ENCODE results near the gene MICALL2.

DNA sequence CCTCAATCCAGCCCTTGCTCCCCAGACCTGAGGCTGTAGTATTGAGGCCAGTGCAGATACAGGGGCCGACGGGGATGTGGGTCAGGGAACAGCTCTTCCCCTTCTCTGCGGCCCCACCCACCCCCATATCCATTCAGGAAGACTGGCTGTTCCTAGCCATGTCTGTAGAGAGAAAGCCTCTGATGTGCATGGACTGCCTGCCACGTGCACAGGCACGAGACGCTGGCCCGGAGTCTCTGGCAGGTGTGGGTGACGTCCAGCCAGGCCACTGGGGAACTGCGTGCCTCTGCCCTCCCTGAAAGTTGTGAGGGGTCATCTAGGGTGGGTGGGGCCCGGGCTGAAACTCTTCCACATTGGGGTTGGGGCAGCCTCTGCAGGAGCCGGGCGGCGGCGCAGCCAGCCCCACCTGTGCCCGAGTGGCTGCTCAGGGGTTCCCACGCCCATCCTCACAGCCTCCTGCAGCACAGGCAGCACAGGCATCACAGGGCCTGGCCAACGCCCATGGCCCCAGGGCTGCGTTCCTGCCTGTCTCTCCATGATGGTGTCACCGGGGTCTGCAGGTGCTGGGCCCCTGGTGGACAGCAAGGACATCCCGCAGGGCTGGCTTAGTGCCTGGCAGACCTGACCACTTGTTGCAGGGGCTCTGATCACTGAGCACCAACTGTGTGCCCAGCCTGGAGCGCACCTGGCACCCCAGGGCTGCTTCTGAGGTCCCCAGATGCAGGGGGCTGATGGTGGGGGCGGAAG, 27.5 kb downstream of the MICALL2 start:
- TF ChIP-seq GABPA (IDR thresholded peaks at IDR 0.05; ENCODE audit: low read depth) (no peak), GATA2 (CRISPR knock-in tag; IDR thresholded peaks at IDR 0.05) (no peak), POLR2AphosphoS5 (IDR thresholded peaks at IDR 0.05; ENCODE audit: low read depth, low read length) (no peak), NRF1 (IDR thresholded peaks at IDR 0.05; ENCODE audit: low read depth, low read length) (no peak), NFIC (IDR thresholded peaks at IDR 0.05; ENCODE audit: borderline replicate concordance) (no peak), SIN3A (IDR thresholded peaks at IDR 0.05; ENCODE audit: borderline replicate concordance, low read depth, low read length) (no peak), TCF12 (IDR thresholded peaks at IDR 0.05) (no peak)
- TF ChIP-seq, protein P1, sequence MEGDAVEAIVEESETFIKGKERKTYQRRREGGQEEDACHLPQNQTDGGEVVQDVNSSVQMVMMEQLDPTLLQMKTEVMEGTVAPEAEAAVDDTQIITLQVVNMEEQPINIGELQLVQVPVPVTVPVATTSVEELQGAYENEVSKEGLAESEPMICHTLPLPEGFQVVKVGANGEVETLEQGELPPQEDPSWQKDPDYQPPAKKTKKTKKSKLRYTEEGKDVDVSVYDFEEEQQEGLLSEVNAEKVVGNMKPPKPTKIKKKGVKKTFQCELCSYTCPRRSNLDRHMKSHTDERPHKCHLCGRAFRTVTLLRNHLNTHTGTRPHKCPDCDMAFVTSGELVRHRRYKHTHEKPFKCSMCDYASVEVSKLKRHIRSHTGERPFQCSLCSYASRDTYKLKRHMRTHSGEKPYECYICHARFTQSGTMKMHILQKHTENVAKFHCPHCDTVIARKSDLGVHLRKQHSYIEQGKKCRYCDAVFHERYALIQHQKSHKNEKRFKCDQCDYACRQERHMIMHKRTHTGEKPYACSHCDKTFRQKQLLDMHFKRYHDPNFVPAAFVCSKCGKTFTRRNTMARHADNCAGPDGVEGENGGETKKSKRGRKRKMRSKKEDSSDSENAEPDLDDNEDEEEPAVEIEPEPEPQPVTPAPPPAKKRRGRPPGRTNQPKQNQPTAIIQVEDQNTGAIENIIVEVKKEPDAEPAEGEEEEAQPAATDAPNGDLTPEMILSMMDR (IDR thresholded peaks at IDR 0.05) = no peak
- TF ChIP-seq, protein P2, sequence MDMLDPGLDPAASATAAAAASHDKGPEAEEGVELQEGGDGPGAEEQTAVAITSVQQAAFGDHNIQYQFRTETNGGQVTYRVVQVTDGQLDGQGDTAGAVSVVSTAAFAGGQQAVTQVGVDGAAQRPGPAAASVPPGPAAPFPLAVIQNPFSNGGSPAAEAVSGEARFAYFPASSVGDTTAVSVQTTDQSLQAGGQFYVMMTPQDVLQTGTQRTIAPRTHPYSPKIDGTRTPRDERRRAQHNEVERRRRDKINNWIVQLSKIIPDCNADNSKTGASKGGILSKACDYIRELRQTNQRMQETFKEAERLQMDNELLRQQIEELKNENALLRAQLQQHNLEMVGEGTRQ (IDR thresholded peaks at IDR 0.05; ENCODE audit: borderline replicate concordance, low read depth, low read length) = no peak
- TF ChIP-seq, protein P3, sequence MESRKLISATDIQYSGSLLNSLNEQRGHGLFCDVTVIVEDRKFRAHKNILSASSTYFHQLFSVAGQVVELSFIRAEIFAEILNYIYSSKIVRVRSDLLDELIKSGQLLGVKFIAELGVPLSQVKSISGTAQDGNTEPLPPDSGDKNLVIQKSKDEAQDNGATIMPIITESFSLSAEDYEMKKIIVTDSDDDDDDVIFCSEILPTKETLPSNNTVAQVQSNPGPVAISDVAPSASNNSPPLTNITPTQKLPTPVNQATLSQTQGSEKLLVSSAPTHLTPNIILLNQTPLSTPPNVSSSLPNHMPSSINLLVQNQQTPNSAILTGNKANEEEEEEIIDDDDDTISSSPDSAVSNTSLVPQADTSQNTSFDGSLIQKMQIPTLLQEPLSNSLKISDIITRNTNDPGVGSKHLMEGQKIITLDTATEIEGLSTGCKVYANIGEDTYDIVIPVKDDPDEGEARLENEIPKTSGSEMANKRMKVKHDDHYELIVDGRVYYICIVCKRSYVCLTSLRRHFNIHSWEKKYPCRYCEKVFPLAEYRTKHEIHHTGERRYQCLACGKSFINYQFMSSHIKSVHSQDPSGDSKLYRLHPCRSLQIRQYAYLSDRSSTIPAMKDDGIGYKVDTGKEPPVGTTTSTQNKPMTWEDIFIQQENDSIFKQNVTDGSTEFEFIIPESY (IDR thresholded peaks at IDR 0.05; ENCODE audit: borderline replicate concordance, low read depth) = no peak

All from SK-N-SH (cell line).